GM21723 (cell line): ENCODE results near the gene NOS1.
"Not testable (repeated sequence)": the region's sequence is repeated elsewhere in the genome, so short reads cannot be mapped to it uniquely, and the experiment has no call there.

ENCODE experiments used
- ATAC-seq: cut with Tn5 transposase; IDR thresholded peaks from one replicate; pipeline ENCODE4 v1.9.1; 2021; ENCODE audit warnings: mild to moderate bottlenecking, moderate library complexity; ENCODE audit not compliant: unreplicated experiment

The NOS1 gene

DNA sequence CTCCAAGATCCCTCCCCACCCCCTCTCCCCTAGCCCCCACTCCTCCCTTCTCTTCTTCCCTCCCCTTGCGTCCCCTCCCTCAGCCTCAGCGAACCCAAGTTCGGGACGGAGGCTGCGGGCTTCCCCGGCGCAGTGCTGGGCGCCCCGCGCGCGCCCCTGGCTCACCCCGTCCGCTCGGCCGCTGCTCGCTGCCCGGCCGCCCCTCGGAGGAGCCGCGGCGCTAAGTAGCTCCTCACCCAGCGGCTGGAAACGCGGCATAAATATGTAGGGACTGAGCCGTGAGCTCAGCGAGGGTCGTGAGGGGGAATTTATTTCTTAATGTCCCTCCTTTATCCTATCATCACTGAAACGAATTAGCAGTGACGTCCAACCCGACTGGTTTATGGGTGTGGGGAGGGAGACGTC lies at the start of gene NOS1:
Gene NOS1, minus strand, starts transcription at position 280 of the 405 bp plus-strand sequence. CDS start 30,557 bp downstream, outside the sequence.
- ATAC-seq, result no peak

DNA sequence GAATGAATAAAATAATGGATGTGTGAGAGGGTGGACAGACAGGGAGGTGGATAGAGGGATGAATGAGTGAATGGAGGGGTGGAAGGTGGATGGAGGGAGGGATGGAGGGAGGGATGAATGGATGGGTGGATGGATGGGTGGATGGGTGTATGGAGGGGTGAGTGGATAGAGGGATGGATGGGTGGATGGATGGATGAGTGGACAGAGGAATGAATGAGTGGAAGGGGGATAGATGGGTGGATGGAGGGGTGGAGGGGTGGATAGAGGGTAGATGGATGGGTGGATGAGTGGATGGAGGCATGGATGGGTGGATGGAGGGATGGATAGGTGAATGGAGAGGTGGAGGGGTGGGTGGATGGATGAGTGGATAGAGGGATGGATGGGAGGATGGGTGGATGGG lies 47.9 kb upstream of the NOS1 start:
- ATAC-seq, result no peak

DNA sequence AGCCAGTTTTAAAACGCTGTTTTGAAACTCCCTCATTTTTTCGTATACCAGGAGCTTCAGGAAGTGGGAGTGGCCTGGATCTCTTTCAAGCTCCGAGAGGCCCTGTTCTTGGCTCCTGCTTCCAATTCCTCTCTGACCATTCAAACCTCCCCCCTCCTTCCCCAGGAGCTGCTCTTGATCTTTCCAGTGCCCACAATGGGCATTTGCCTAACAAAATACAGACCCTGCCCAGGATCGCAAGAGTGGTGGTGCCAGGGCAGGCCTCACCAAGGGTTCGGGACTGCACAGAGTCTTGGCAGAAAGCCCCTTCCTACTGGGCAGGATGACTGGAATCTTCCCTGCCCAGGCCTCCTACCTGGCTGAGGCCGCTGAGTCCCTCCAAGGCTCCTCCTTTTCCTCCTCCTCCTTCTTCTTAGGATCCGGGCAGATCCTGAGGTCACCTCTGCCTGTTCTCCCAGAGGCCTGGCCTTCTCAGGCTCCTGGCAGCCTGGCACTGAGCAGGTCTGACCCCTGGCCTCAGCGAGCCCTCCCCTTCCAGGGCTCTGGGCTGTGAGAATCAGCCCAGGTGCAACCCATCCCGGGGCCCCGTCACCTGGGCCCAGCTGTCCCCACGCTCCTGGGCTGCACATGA lies 46.9 kb upstream of the NOS1 start:
- ATAC-seq, result no peak

DNA sequence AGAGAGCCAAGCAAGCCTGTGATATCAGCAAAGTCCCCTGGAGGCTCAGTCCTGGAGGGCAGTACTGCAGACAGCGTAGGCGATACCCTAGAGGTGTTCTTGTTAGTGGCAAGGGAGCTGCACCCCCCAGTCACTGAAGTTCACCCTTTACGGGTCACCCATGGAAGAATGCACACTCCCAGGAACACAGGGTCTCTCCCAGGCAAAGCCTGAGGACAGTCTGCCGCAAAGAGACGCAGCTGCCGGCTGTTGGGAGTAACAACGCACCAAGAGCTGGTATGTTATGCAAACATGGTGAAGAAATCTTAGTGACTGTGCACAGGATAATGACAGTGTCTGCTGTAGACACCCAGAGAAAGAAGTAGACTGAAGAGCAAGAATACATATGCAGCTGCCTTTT lies 43.5 kb upstream of the NOS1 start:
- ATAC-seq, result no peak

DNA sequence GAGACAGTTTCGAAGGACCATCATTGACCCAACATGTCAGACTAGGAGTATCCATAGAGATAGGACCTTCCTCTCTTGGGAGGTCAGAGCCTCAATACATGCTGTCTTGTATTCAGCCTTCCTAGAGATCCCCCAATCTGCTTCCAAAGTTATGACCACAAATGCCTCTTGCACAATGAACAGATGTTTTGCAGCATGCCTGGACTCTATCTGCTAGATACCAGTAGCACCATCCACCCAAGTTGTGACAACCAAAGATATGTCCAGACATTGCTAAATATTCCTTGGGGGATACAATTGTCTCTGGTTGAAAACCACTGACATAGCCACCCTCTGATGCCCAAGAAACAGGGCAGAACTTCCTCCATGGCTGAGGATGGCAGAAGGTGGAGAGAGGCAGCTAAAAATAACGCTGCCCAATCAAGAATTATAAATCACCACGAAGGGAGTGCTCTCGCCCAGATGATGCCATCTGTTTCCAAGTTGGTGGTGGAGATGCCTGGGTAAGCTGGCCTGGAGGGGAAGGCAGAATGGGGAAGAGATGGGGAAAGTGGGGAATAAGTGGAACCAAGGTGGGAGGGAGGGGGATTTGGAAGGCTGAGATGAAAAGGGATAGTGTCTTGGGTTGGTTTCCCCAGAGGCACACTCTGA lies 42.9 kb upstream of the NOS1 start:
- no peak for ATAC-seq

DNA sequence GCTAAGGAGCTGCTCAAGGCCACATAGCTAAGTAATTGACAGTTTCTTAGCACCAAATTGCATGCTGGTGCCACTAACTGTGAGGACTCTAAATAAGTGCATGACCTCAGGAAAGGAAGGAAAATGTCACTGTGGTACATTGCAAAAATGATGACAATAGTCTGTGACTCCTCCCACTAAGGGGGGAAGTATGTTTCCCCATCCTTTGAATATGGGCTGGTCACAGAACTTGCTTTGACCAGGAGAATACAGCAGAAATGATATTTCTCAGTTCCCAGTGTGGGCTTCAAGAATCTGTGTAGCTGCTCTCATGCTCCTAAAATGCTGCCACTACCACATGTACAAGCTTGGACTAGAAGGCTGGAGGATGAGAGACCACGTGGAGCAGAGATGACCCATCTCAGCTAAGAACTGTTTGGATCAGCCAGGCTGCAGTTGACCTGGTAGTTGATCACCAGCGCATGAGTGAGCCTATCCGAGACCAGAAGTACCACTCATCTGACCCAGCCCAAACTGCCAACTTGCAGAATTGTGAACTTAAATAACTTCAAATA lies 42.2 kb upstream of the NOS1 start:
- ATAC-seq, result no peak

DNA sequence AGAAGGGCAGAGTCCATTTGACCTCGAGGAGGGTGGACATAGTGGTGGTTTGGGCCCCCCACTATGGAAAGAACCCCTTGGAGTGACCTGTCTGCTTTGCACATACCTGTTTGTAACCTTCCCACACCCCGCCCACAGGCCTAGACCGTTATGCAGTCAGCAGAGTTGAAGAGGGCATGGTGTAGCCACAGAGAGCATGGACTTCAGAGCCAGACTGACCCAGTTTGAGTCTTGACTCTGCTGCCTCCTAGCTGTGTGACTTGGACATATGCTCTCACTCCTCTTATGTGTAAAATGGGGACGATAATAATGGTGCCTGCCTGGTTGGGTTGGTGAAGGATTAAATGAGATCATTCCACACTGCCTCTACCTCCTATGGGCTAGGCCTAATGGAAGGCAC lies 40.9 kb upstream of the NOS1 start:
- ATAC-seq, result no peak

DNA sequence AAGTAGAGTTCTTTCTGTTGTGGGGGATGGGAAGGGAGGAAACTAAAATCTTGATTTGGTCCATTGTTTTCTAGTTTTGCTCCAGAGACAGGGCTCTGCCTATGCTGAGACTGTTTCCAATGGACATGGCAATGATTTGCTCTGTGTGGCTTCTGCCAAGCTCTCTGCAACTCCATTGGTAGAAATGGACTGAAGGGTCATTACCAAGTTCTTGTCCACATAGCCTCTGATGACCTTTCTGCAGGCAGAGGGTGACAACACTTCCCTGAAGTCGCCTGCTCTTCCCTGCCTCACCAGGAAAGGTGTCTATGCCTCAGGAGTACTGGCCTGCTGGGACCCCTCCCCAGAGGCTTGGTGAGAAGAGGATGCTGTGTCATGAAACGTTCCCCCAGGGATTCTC lies 39.5 kb upstream of the NOS1 start:
- no peak for ATAC-seq

DNA sequence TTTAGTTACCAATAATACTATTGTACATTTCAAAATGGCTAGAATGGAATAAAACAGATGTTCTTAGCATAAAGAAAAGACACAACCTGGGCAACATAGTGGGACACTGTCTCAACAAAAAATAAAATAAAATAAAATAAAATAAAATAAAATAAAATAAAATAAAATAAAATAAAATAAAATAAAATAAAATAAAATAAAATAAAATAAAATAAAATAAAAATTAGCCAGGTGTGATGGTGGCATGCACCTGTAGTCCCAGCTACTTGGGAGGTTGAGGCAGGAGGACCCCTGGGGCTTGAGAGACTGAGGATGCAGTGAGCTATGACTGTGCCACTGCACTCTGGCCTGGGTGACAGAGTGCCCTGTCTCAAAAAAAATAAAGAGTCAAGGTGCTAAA lies 37.1 kb upstream of the NOS1 start:
- not testable (repeated sequence) for ATAC-seq

DNA sequence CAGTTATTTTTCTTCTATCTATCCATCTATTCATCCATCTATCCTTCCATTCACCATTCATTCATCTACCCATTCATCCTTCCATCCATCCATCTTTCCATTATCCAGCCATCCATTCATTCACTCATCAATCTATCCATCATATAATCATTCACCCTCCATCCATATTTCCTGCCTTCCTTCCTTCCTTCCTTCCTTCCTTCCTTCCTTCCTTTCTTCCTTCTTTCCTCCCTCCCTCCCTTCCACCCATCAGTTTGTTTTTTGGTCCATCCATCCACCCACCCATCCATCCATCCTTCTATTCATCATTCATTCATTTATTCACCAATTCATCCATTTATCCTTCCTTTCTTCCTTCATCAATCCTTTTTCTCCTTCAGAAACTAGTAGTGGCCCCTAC lies 34.3 kb upstream of the NOS1 start:
- ATAC-seq, result no peak

DNA sequence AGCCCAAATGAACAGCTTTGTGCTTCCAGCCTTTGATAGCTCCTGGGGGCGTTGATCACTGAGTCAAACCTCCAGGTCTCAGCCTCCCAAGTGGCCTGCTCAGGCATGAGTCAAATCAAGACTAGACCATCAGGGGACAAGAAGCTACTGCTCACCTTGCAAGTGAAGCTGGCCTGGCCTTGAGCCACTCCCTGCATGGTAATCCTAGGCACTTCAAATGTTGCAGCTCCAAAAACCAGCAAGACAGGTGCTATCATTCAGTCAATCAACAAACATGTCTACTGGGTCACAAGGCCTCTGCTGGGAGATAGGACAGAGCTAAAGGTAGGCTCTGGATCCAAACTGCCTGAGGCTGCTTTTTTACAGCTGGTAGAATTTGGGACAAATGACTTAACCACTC lies 33.1 kb upstream of the NOS1 start:
- ATAC-seq, result no peak

DNA sequence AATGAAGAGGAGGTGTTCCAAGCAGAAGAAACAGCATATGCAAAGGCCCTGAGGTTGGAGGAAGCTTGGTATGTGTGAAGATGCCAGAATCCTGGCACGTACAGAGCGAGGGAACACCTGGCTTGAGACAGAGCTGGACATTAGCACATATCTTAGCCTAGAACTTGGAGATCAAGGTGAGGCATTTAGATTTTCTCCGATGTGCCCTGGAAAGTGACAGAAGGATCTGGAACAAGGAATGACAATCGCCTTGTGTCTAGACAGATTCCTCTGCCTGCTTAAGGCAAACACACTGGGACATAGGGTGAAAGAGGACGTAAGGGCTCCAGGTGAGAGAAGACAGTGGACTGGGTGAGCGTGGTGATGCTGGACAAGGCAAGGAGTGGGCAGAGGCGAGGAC lies 32.2 kb upstream of the NOS1 start:
- ATAC-seq, result no peak

DNA sequence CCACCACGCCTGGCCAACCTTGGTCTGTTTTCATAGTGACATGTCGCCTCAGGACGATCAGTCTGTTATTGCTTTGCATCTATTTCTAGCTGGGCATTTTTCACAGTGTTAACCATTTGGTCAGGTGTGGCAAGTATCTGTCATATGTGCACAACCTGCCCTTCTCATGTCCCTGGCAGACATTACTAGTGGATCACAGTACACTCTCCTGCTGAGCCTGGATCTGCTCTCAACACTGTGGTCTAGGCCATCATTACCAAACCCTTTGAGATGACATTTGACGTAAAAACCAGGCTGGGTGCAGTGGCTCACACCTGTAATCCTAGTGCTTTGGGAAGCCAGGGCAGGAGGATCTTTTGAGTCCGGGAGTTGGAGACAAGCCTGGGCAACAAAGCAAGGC lies 29.4 kb upstream of the NOS1 start:
- no peak for ATAC-seq

DNA sequence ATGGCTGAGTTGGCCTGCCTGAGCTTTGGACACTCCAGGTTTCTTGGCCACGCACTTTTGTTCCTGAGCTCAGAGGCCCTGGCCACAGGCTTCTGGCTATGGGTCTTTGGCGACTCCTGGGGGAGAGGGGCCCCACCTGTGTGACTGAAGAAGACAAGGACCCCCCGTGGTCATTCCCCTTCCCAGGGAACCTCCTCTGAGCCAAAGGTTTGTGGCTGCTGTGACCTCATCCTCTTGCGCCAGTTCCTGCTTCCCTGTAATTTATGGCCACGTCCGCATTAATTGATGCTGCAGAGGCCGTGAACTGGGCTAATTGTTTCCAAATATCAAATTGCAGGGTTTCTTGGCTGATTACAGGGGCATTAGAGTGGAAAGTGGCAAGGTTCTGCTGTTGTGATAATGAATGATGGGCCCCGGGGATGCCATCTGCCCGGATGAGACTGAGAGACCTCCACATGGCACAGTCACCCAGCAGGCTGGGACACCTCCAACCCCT lies 27.6 kb upstream of the NOS1 start:
- no peak for ATAC-seq

DNA sequence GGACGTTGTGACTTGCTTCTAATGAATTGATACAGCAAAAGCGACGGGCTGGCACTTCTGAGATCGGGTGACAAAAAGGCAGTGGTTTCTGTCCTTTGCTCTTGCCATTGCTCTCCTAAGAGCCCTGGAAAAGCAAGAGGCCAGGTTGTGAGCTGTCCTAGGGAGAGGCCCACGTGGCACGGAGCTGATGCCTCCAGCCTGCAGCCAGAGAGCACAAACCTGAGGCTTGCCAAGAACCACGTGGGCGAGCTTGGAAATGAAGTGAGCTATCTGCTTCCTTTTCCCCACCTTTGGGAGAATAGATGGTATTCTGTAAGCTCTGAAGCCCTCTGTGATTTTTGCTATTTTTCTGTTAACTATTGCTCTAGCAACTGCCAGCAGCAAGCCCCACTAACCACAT lies 26.4 kb upstream of the NOS1 start:
- no peak for ATAC-seq

DNA sequence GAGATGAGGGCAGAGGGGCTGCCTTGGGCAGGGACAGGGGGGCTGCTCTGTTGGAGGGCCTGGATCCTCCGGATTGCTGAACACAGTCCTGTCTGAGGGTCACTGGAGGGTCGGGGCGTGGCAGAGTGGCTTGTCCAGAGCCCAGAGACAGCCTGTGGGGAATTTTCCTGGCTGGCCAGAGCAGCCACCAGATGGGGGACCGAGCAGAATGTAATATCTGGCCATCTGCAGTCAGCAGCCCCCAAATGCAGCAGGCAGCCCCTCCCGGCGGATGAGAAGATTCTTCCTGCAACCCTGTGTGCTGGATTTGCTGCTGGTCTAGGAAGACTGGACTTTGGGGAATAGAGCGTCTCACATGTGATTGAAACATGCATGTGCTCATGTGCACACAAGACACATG lies 23.3 kb upstream of the NOS1 start:
- ATAC-seq, result no peak

DNA sequence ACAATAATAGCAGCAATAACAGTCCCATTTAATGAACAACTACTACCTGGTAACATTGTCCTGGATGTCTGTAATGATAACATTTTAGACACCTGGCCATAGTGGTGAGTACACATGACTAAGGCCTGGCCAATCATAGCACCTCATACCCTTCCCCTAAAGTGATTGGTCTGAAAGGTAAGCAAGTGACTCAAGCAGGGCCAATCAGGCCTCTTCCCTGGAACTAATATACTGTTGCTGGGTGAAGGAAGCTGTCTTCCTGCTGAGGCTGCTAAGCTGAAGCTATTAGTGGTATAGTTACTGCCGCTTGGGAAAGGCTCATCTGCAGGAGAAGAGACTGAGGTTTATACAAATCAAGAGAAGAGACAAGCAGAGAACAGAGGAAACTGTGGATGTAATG lies 18.7 kb upstream of the NOS1 start:
- ATAC-seq, result no peak

DNA sequence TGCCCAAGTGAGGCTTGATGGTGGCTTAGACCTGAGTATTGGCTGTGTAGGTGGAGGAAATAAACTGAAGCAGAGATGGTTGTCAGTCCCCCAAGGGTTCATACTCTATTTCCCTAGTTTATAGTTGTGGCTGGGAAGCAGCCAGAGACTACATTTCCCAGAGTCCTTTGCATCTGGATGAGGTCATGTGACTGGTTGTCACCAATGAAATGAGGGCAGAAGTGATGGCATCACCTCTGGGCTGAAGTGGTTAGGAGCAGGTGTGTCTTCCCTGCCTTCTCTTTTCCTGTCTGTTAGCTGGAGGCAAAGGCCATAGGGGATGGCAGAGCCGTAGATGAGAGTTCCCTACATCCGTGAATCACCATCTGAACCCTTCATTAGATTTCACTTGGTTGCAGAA lies 16.3 kb upstream of the NOS1 start:
- no peak for ATAC-seq

DNA sequence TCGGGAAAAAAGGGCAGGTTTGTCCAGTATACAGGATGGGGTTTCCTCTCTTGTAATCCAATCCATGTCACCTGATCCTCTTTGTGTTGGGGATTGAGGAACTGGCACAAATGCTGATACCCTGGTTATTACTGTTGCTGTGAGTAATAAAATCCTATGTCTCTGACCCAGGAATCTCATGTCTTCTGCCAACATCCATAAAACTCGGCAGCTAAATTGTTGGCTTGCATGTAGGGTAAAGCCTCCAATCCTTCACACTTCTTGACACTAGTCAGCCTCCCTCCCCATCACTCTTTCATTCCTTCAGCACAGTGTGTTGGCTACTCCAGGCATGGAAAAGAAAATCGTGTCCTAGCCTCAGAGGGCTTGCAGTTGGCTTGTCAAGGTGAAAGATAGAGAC lies 9.2 kb upstream of the NOS1 start:
- ATAC-seq, result no peak

DNA sequence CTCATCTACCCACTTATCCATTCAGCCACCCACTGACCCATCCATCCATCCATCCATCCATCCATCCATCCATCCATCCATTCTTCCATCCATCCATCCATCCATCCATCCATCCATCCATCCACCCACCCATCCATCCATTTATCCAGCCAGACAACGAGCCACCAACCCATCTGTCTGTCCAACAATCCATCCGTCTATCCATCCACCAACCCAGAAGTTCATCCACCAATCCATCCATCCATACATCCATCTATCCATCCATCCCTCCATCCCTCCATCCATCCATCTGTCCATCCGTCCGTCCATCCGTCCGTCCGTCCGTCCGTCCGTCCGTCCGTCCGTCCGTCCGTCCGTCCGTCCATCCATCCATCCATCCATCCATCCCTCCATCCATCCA lies 8.6 kb upstream of the NOS1 start:
- ATAC-seq, result not testable (repeated sequence)

DNA sequence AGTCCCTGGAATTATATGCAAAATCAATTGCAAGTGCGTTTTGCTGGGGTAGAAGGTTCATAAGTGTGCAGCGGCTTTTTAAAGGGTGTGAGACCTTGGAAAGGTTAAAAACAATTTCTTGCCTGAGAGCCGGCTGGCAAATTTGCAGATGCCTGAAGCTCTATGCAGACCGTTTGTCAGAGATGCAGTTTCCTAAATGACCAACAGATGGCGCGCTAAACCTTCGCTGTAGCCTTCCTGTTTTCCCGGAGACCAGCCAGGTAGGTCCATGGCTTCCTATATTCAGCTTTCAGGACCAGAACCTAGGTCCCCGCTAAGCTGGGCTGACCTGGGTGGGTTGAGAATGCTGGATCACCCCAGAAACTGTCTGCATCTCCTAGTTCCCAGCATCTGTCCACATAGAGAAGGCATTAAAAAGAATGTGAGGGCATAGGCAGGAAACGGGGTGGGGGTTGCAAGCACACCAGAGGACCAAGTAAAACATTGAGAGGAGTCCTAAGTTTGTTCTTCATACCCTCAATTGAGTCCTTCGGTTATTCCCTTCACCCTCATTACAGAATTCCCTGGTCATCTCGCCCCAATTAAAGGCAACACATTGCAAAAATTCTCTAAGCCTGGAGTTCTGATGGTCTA lies 5.7 kb upstream of the NOS1 start:
- ATAC-seq, result no peak

DNA sequence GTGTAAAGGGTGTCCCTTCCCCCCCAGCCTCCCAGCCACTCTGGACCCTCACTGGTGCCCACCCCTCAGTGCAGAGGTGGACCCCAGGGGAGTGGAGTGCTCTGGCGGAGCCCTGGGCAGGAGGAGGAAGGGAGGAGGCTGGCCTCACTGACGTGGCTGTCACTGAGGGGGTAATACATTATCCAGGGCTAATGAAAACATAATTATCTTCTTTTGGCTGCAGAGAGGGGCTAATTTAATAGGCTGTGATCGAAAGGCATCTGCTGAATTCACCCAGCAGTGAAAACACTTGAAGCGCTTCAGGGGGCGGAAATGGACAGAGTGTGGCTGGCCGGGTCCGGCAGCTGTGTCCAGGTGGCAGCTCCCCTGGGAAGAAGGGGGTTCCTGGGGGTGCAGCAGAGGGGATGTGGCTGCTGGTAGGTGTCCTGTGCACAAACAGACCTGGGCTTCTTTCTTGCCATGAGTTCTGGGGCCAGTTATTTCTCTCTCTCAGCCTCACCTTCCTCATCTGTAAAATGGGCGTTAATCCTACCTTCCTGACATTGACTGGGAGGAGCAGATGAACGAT lies 3.7 kb upstream of the NOS1 start:
- ATAC-seq, result no peak
